GM19372 (cell line): ENCODE results near the gene INVS.
"Not testable (repeated sequence)": the region's sequence is repeated elsewhere in the genome, so short reads cannot be mapped to it uniquely, and the experiment has no call there.

Experiments
- ATAC-seq: cut with Tn5 transposase; IDR thresholded peaks from one replicate; pipeline ENCODE4 v1.9.1; 2021; ENCODE audit warnings: mild to moderate bottlenecking, low read depth, moderate library complexity; ENCODE audit not compliant: unreplicated experiment

INVS gene

DNA sequence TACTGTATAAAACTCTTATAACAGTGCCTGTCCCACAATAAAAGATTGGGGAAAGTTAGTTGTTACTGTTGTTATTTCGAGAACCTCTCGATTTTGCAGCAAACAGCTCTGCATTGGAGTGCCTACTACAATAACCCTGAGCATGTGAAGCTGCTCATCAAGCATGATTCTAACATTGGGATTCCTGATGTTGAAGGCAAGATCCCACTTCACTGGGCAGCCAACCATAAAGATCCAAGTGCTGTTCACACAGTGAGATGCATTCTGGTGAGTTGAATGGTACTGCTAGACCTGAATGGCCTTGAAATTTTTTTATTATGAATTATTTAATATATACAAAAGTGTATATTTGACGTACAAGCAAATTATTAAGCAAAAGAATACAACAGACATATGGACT, 130.5 kb downstream of the INVS start:
- ATAC-seq = no peak

GRCh38 chr9:100236986-100237385, 137.9 kb downstream of the INVS start:
- not testable (repeated sequence) for ATAC-seq

DNA sequence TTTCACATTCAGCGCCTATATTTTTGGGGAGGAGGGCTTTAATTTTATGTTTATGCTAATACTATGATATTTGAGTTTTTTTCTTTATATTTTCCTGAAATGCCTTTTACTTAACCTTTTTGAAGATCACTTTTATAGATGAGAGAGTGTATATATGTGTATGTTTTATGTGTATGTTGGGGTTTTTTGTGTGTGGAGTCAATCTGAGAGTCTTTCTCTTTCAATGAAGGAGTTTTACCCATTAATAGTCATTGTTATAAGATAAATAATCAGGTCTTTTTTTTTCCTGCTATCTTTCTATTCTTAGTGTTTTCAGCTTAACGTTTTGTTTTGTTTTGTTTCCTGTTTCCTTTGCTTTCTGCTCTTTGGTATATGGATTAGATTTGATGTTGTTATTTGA, 141.5 kb downstream of the INVS start:
- no peak for ATAC-seq

GRCh38 chr9:100267211-100267610, 168.2 kb downstream of the INVS start:
- ATAC-seq = no peak

GRCh38 chr9:100268271-100268670, 169.2 kb downstream of the INVS start:
- ATAC-seq = no peak

- no peak for ATAC-seq
Observed at GRCh38 chr9:100269656-100270055, 170.6 kb downstream of the INVS start.

GRCh38 chr9:100277166-100277979, 178.3 kb downstream of the INVS start:
- ATAC-seq = no peak

DNA sequence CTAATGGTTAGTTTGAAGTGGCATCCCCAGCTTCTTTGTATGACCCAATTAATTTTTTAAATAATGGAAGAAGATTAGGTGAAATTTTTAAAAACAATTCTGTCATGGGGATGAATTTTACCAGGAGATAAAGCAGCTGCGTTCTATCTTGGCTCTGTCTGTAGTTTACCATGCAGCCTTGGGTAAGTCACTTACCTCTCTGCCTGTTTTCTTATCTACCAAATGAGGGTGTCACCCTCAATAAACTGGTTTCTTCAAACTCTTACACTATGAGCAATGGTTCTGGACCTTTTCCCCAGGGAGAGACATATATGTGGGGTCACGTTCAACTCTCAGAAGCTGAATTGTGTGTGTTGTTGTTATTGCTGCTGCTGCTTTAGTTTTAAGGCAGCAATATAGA, 182.0 kb downstream of the INVS start:
- ATAC-seq = no peak

DNA sequence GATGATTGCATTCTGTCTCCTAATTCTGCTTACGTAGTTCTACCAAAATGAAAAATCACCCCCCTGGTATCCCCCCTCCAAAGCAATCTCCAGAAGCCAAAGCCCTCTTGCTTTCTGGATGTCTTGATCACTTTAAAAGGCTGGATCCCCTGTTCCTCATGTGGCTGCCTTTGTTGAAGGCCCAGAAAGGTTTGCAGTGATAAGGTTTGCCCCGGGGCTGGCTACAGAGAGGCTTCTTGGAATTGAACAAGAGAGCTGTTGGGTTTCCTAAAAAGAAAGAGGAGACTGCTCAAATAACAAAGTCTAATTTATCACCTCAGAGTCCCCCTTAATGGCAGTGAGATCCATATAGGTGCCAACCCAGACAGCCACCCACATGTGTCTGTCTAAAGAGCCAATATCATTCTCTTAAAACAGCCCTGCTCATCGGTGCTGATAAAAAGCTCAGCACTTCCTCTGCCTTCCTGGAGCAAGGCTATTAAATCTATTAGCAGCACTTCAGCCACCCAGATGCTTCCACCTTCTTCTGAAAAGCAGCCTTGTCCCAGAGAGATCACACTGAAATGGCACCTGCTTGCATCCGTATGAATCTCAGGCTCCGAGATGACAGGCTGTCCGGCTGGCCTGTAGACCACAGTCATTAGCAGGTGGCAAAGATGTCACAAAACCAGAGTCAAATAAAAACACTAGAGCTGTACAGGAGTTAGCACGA, 182.8 kb downstream of the INVS start:
- ATAC-seq = no peak

- ATAC-seq = no peak
Observed at GRCh38 chr9:100282388-100282719, 183.3 kb downstream of the INVS start.

- ATAC-seq = no peak
Observed at GRCh38 chr9:100284247-100284646, 185.2 kb downstream of the INVS start.

DNA sequence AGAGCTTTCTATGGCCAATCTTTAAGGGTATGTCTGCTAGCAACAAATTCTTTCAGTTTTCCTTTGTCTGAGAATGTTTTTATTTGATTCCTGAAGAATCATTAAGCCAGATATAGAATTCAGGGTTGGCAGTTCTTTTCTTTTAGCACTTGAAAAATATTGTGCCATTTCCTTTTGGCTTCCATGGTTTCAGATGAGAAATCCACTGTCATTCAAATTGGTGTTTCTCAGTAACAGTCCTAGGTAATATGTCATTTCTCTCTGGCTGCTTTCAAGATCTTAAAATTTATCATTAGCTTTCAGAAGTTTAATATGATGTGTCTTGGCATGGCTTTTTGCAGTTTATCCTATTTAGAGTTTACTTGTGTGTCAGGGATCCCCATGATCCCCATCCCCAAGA, 186.0 kb downstream of the INVS start:
- ATAC-seq = no peak

- ATAC-seq = no peak
Observed at GRCh38 chr9:100285601-100286000, 186.6 kb downstream of the INVS start.

- ATAC-seq = no peak
Observed at GRCh38 chr9:100286257-100286656, 187.2 kb downstream of the INVS start.

- ATAC-seq = no peak
Observed at GRCh38 chr9:100287186-100287585, 188.1 kb downstream of the INVS start.

GRCh38 chr9:100290714-100291113, 191.7 kb downstream of the INVS start:
- ATAC-seq = no peak

DNA sequence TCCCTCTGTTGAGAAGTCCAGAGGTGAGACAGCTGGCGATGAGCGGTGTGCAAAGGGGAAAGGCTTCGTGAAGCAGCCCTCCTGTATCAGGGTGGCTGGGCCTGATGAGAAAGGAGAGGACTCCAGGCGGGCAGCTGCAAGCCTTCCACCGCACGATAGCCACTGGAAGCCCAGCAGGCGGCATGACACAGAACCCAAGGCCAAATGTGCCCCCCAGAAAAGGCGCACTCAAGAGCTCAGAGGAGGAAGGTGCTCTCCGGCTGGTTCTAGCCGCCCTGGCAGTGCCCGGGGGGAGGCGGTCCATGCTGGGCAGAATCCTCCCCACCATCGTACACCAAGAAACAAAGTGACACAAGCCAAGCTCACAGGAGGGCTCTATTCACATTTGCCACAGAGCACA, 193.4 kb downstream of the INVS start:
- ATAC-seq = no peak

DNA sequence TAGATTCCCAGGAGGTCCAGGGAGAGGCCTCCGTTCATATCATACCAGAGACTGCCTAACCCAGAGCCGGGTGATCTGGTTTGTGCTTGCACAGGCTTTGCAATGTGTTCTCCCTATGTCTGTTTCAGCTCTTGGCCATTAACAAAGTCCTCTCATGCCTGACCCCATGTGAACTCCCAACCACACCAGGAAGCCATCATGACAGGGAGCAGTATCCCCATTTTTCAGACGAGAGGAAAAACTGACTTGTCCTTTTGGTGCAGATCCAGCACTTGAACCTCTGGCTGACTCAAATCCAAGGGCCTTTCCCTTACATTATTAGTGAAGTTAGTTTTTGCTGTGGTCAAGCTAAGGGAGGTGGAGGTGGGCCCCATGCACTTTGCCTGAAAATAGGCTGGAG, 195.3 kb downstream of the INVS start:
- ATAC-seq = no peak

- ATAC-seq = no peak
Observed at GRCh38 chr9:100294806-100295205, 195.8 kb downstream of the INVS start.

DNA sequence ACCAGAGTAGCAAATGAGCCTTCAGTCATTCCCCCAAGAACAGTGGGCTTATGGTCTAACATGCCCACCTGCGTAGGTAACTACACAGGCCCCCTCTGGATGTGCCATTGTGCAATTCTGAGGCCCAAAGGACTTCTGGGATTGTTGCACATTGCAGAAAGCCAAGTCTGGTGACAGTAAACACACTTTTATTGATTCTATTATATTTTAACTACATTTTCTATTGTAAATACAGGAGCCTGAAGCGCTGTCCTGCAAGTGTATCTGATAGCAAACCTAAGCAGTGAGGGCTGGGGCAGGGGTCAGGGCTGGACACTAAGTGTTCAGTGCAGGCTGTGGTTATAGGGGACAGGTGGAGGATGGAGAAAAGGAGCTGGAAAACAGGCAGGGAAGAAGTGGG, 196.2 kb downstream of the INVS start:
- ATAC-seq = no peak

- no peak for ATAC-seq
Observed at GRCh38 chr9:100296407-100296806, 197.4 kb downstream of the INVS start.

- ATAC-seq = no peak
Observed at GRCh38 chr9:100298378-100298777, 199.3 kb downstream of the INVS start.
